GM12878 (cell line): ENCODE results near the gene TNIP2. TPM values are rescaled to one million over a fixed set of nuclear protein-coding genes. Genes with fewer than 3 reads are reported as not detected.

ENCODE experiments used
- ATAC-seq: fragments of 200-7000 bp; cut with Tn5 transposase; 3 replicates; pipeline ENCODE4 v1.9.1; 2020; ENCODE audit warnings: mild to moderate bottlenecking, moderate library complexity
- BruUV-seq: library from RNA; stranded (reverse); fragments of 400-500 nt; replicated peaks from 2 replicates; lab custom pipeline; 2021; lab: Mats Ljungman, UMichigan
- CTCF ChIA-PET: fragments of 300-600 bp; sonication (Branson Sonifier 250); formaldehyde crosslinking; extraction: SDS; loops from one replicate; lab custom pipeline; 2021; ENCODE audit warnings: inconsistent platforms; lab: Yijun Ruan, JAX
- POLR2A ChIA-PET: fragments of 350-600 bp; formaldehyde crosslinking; extraction: SDS; loops from one replicate; lab custom pipeline; 2021; ENCODE audit warnings: inconsistent platforms; lab: Charles Lee
- RAD21 ChIA-PET: fragments of 300-600 bp; sonication (Branson Sonifier 250); formaldehyde crosslinking; loops from one replicate; lab custom pipeline; 2023; ENCODE audit warnings: antibody characterized with exemption; ENCODE audit not compliant: unreplicated experiment; lab: Charles Lee
- SMC1A ChIA-PET: fragments of 300-600 bp; sonication (Branson Sonifier 250); formaldehyde crosslinking; loops from one replicate; lab custom pipeline; 2023; ENCODE audit not compliant: unreplicated experiment, uncharacterized antibody; lab: Charles Lee
- DNase-seq: peaks from one replicate; pipeline ENCODE4 v3.0.0-alpha.2; 2011; ENCODE audit warnings: low read depth, low spot score
- FAIRE-seq: peaks from 3 replicates; lab custom pipeline; 2011; peaks lifted over from hg19 to GRCh38; lab: Jason Lieb, UNC
- H2AFZ ChIP-seq: 2 replicates; pipeline ENCODE4 v1.6.0; 2011; ENCODE audit warnings: low read depth, low read length, control low read depth; ENCODE audit not compliant: control insufficient read depth
- H3K27ac ChIP-seq: 2 replicates; pipeline ENCODE4 v1.5.1; 2011; ENCODE audit warnings: control low read depth; ENCODE audit not compliant: control insufficient read depth, insufficient read depth
- H3K27me3 ChIP-seq, 2 experiments: replicated peaks in 1 of 2; 2 replicates each; pipeline versions ENCODE4 v1.6.0 to v1.6.1; 2011; ENCODE audit warnings: low read length in 1 of 2; ENCODE audit not compliant: control insufficient read depth in 2 of 2, insufficient read depth in 2 of 2
- H3K36me3 ChIP-seq, 2 experiments: 2 replicates each; pipeline ENCODE4 v1.5.1; 2011; ENCODE audit warnings: low read length in 1 of 2; ENCODE audit not compliant: control insufficient read depth in 2 of 2, insufficient read depth in 2 of 2
- H3K4me1 ChIP-seq: 2 replicates; pipeline ENCODE4 v1.6.1; 2011; ENCODE audit warnings: mild to moderate bottlenecking, low read length, moderate library complexity, mixed read lengths; ENCODE audit not compliant: control insufficient read depth, insufficient read depth
- H3K4me2 ChIP-seq: 2 replicates; pipeline ENCODE4 v1.6.0; 2011; ENCODE audit warnings: control low read depth; ENCODE audit not compliant: control insufficient read depth, insufficient read depth
- H3K4me3 ChIP-seq: fragments of 200-600 bp; sonication (generic); 2 replicates; pipeline ENCODE4 v1.5.1; 2016
- H3K79me2 ChIP-seq: 2 replicates; pipeline ENCODE4 v1.6.0; 2011; ENCODE audit warnings: low read length; ENCODE audit not compliant: control insufficient read depth, insufficient read depth
- H3K9ac ChIP-seq: 2 replicates; pipeline ENCODE4 v1.8.0; 2011; ENCODE audit warnings: low read length, control low read depth, mixed read lengths; ENCODE audit not compliant: control insufficient read depth, insufficient read depth
- H3K9me3 ChIP-seq: replicated peaks from 3 replicates; pipeline ENCODE4 v1.5.1; 2011; ENCODE audit warnings: mild to moderate bottlenecking, low read length; ENCODE audit not compliant: control insufficient read depth, insufficient read depth
- H4K20me1 ChIP-seq: 2 replicates; pipeline ENCODE4 v1.6.0; 2011; ENCODE audit not compliant: control insufficient read depth, insufficient read depth
- CBFB ChIP-seq: IDR thresholded peaks from 2 replicates; pipeline ENCODE4 v1.6.1; 2016; ENCODE audit warnings: antibody characterized with exemption, low read depth
- CBX5 ChIP-seq: sonication (generic); IDR thresholded peaks from 2 replicates; pipeline ENCODE4 v1.6.1; 2016; ENCODE audit warnings: low read depth, moderate library complexity, mild to moderate bottlenecking, inconsistent platforms
- WGBS: methylation state at CpG from one replicate; pipeline ENCODE4 v1.1.6; 2016; ENCODE audit warnings: low lambda C conversion rate; ENCODE audit not compliant: insufficient replicate concordance, insufficient coverage; ENCODE audit errors: missing lambda C conversion rate; 5-methylcytosine and 5-hydroxymethylcytosine counted together
- in situ Hi-C: fragments of 300-500 bp; cut with MboI; formaldehyde crosslinking; loops from 9 replicates; pipeline ENCODE4 v1.14.3; 2018; ENCODE audit warnings: mixed read lengths
- intact Hi-C: fragments of 100-400 bp; cut with micrococcal nuclease; formaldehyde crosslinking; loops from one replicate; pipeline ENCODE4 v1.14.2; 2022; ENCODE audit not compliant: unreplicated experiment
- polyA plus RNA-seq, 11 experiments: library from polyadenylated mRNA; depleted of rRNA in 4 of 11; unstranded in 6 of 11; stranded (reverse) in 5 of 11; fragments of >200 nt; fragmentation: Nextera tagmentation in 4 of 11; fragmentation: Illumina TruSeq in 1 of 11; extraction: Ambion mirVana in 4 of 11; extraction: Trizol in 1 of 11; gene quantifications; 1 replicate in 1 of 11; 2 replicates in 10 of 11; pipeline versions ENCODE4 v1.2.1 to v1.2.3, GENCODE V29; 2011 to 2016; ENCODE audit warnings: inconsistent platforms in 2 of 11, missing spikeins in 2 of 11, low read depth in 1 of 11
- total RNA-seq, 4 experiments: library from RNA; depleted of rRNA in 3 of 4; stranded (reverse); fragments of >200 nt in 3 of 4; fragmentation: Illumina TruSeq in 1 of 4; extraction: Trizol in 1 of 4; gene quantifications; 2 replicates each; pipeline versions ENCODE4 v1.2.1 to v1.2.3, GENCODE V29; 2013 to 2021
- TF ChIP-seq, protein P1 (sequence below): fragments of 450-650 bp; IDR thresholded peaks from 2 replicates; pipeline ENCODE4 v1.6.1; 2016; ENCODE audit warnings: mild to moderate bottlenecking

TNIP2 gene
- total and polyA plus RNA-seq, 10 of the 15 experiments (the other 5 are each of a cell fraction or from before 2014, with no cell fraction given), result 1.4 to 64.9 (median 45.5) TPM

DNA sequence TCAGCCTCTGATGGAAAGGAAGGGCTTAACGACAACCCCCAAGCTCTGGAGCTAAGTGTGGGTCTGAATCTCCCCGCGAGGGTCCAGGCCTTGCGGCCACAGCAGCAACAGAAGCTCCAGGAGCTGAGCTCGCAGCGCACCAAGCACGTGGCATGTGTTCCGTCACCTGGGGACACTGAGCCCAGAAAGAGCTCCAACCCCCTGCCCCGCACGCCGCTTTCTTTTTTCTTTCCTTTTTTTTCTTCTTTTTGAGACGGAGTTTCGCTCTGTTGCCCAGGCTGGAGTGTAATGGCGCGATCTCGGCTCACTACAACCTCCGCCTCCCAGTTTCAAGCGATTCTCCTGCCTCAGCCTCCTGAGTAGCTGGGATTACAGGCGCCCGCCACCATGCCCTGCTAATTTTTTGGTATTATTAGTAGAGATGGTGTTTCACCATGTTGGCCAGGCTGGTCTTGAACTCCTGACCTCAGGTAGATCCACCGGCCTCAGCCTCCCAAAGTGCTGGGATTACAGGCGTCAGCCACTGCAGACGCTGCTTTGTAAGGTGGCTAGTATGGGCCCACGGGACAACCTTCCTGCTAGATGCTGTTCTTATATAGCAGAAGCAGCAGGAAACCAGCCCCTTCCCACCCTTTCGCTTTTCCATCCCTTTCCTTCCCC is 685 bp upstream of the TNIP2 start:
- Histone ChIP-seq H3K79me2 (peaks cover 31% of the 10 kb centered on the region), H4K20me1 (peaks cover 6% of the 10 kb centered on the region; the same call in 1 of the 2 replicates), H3K9ac (0 out of 2 replicates have a peak overlapping the region, but pooled peaks have one; percentile 10), H3K27me3 (no peaks in the 10 kb centered on the region), H3K4me2 (peak overlapping the region; percentile 77; the same call in 1 of the 2 replicates), H3K9me3 (no peaks in the 10 kb centered on the region), H3K36me3 (no peaks in the 10 kb centered on the region; a peak in 1 of 4 replicates), H3K27ac (no peak overlapping the region), H3K4me3 (peak overlapping the region; percentile 55; the same call in 1 of the 2 replicates), H3K4me1 (peaks cover 13% of the 10 kb centered on the region), H2AFZ (peak overlapping the region; percentile 86)
- ChIA-PET CTCF (interaction anchor here (0.9 to 1.9 kb wide), 7 partner anchors 11 to 197 kb away, joined by 3 to 5 read pairs (median 4); no protein-coding TSS in a partner anchor), SMC1A (interaction anchor here (0.7 to 2.0 kb wide), 4 partner anchors 10 to 233 kb away, joined by 3 to 8 read pairs (median 4); no protein-coding TSS in a partner anchor), POLR2A (interaction anchor here (1.0 to 2.5 kb wide), 5 partner anchors 10 to 66 kb away, joined by 3 to 18 read pairs (median 3); no protein-coding TSS in a partner anchor), RAD21 (interaction anchor here (1.1 to 2.5 kb wide), 5 partner anchors 10 to 198 kb away, joined by 3 to 12 read pairs (median 3); no protein-coding TSS in a partner anchor)
- ATAC-seq, result no peak
- 62% methylated on average over 25 of the region's 25 CpGs for WGBS
- no TSS peak for BruUV-seq
- intact Hi-C loops, result no loop called here
- no peak for DNase-seq
- in situ Hi-C loops, result loop anchor here (25.0 kb wide), 1 partner anchor 180 kb away; no protein-coding TSS in a partner anchor
- peak; percentile 89 for FAIRE-seq
- TF ChIP-seq CBFB (no peak), CBX5 (no peak)
- TF ChIP-seq, protein P1, sequence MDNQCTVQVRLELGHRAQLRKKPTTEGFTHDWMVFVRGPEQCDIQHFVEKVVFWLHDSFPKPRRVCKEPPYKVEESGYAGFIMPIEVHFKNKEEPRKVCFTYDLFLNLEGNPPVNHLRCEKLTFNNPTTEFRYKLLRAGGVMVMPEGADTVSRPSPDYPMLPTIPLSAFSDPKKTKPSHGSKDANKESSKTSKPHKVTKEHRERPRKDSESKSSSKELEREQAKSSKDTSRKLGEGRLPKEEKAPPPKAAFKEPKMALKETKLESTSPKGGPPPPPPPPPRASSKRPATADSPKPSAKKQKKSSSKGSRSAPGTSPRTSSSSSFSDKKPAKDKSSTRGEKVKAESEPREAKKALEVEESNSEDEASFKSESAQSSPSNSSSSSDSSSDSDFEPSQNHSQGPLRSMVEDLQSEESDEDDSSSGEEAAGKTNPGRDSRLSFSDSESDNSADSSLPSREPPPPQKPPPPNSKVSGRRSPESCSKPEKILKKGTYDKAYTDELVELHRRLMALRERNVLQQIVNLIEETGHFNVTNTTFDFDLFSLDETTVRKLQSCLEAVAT, result peak; percentile 98
